HG03280 (cell line): ENCODE data around the gene NADK2.

Experiments
- ATAC-seq: cut with Tn5 transposase; IDR thresholded peaks from one replicate; pipeline ENCODE4 v1.9.1; 2021; ENCODE audit warnings: mild to moderate bottlenecking, moderate library complexity; ENCODE audit not compliant: unreplicated experiment

The NADK2 gene

DNA sequence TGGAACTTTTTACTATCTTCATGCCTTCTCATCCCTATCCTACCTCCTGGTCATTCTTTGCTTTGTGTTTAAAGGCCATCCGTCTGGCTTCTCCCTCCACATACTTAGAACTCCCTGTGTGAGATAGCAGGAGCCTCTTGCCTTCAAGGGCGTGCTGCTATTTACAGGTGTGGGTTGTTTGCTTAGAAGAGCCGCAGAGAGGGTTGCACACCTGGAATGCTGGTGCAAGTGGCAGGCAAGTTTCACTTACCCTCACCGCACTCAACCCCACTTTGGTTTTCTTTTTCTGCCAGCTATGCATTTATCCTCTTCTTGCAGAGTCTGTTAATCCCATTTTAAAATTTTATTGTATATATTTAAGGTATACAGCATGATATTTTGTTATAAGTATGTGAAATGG is 77.3 kb downstream of the NADK2 start:
- ATAC-seq: no peak

DNA sequence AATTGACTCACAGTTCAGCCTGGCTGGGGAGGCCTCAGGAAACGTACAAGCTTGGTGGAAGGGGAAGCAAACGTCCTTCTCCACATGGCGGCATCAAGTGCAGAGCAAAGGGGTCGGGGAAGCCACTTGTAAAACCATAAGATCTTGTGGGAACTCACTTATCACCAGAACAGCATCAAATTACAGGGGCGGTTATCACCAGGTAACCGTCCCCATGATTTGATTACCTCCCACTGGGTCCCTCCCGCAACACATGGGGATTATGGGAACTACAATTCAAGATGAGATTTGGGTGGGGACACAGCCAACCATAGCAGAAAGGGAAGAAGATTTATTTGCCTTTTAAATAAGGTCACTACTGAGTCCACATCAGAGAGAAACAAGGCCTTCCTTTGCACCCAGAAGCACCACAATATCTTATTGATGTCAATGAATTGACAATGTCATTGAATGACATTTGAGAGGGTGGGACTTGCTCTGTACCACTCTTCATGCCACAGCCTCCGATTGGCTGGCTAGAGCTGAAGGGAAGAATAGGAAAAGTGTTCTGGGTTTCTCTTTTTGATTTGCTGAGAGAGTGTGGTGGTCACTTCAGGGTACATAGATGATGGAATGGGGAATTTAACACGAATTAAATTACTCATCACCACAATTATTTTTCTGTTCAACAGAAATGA is 78.8 kb downstream of the NADK2 start:
- ATAC-seq: no peak

DNA sequence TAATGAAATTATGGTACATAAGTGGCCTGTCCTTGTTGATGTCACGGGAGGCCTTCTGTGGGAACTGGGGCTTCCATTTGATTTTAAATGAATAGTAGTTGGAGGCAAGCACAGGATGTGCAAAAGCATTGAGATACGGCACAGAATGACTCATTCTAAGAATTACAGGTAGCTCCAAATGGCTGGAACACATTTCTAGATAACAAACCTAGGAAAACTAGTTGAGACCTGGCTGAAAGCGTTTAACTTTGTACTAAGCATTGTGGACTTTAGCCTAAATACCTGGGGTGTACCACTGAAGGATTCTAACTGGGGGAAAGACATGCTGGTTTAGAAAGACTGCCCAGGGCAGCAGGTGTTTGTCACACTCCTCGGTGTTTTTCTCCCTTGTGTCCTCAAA is 80.4 kb downstream of the NADK2 start:
- no peak for ATAC-seq

DNA sequence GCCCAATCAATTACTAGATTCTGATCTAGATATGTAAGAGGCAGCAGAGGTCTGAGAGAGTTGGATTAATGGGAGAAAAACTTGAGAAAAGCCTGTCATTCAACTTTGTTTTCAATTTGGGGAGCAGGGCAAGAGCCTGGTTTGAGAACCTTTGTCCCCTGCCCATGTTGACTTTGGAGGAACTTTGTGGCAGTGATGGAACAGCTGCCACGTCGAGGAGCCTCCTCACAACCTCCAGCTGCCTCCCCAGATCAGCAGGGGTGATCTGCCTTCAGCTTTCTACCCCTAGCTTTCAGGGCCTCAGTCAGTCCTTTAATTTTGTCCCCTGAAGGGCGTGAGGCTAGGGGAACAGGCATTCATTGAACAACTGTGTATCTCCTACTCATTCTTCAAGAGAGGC is 81.1 kb downstream of the NADK2 start:
- ATAC-seq: no peak

DNA sequence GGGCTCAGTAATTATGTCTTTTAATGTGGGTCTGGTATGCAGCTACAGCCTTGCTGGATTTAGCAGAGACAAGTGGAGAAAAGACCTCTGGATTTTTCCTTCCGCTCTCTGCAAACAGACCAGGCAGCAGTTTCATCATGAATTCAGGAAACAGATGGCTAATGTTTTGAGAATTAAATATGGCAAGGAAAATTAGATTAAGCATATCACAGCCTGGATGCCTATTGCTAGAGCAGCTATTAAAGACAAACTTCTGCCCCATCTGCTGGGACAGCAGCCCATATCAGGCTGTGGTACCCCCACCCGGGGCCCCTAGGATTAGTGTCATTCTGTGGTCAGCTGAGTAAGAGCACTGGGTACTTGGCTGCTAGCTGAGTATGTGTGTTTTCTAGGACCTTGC is 83.6 kb downstream of the NADK2 start:
- no peak for ATAC-seq

DNA sequence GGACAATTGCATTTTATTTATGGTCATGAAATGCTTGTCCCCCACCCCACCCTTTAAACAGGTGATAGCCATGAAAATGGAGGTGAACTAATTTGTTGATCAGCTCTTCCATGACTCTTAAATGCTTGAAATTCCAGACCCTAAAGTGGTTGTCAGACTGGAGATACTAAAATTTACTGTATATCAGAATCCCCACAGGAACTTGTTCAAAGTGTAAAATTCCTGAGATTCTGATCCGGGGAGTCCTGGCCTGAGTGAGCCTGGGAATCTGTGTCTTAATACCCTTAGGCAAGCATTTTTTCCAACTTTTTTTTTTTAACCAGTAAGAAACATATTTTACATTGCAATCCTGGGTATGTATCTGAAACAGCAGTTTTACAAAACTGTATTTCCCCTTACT is 85.1 kb downstream of the NADK2 start:
- ATAC-seq: no peak

DNA sequence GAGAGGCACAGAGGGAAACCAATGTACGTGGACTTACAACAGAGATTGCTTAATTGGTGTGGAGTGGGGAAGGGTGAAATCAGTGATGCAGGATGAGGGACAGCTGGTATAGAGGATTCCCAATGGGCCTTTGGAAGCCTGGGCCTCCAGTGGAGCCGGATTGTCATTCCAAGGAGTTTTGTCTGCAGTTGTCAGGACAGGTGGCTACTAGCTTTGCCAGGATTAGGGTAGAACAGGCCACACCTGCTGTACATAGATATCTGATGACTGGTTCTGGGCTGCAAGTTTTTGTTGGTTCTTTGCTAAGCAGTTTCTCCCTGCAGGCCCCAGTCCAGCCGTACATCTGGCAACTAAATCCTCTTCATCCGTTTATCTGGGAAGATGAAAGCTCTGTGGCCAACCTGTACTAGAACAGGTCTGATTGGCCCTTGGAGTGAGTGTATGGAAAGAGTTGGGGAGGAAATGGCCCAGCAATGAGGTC is 85.6 kb downstream of the NADK2 start:
- ATAC-seq: no peak

DNA sequence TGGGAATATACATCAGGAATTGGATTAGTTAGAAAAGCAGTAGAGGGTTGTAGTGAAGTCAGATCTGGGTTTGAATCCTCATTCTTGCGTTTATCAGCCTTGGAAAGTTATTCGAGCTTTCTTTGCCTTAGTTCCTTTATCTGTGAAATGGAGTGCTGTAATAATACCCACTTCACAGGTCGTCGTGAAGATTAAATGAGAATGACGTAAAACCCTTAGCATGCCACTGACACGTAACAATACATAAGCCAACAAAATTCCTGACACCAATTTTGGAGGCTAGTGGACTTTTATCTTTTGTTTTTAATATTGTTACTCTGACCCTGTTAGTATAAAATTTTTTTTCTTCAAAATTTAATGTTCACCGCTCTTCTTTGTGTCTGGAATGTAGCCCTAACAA is 86.4 kb downstream of the NADK2 start:
- no peak for ATAC-seq

DNA sequence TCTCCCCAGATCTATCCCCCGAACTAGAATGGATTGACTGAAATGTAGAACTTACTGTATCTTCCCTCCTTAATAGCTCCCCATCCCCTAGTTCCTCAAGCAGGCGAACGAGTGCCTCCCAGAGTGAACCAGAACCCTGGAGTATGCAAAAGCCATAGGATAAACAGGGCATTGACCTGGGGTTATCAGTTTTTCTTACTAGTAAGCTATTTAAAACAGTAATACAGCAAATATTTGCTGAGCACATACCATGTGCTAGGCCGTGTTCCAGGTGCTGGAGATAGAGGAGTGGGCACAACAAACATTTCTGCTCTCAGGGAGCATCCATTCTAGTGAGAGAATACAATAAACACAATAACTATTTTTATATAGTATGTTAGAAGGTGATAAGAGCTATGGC is 88.0 kb downstream of the NADK2 start:
- ATAC-seq: no peak

DNA sequence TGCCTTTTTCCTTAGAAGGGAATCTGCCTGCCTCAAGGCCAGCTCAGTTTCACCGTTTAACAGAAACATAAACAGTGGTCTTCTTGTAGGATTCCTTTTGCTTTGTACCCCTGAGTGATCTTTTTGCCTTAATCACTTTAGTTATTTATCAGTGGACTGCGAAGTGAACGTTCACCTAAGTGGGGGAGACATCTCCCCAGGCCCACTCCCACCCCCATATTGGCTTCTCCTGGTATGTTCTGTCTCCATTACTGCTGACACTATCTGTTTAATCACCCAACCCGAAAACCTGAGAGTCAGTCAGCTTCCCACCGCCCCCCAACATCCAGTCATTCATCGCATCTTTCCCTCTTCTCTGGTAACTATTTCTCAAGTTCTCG is 88.4 kb downstream of the NADK2 start:
- ATAC-seq: no peak

DNA sequence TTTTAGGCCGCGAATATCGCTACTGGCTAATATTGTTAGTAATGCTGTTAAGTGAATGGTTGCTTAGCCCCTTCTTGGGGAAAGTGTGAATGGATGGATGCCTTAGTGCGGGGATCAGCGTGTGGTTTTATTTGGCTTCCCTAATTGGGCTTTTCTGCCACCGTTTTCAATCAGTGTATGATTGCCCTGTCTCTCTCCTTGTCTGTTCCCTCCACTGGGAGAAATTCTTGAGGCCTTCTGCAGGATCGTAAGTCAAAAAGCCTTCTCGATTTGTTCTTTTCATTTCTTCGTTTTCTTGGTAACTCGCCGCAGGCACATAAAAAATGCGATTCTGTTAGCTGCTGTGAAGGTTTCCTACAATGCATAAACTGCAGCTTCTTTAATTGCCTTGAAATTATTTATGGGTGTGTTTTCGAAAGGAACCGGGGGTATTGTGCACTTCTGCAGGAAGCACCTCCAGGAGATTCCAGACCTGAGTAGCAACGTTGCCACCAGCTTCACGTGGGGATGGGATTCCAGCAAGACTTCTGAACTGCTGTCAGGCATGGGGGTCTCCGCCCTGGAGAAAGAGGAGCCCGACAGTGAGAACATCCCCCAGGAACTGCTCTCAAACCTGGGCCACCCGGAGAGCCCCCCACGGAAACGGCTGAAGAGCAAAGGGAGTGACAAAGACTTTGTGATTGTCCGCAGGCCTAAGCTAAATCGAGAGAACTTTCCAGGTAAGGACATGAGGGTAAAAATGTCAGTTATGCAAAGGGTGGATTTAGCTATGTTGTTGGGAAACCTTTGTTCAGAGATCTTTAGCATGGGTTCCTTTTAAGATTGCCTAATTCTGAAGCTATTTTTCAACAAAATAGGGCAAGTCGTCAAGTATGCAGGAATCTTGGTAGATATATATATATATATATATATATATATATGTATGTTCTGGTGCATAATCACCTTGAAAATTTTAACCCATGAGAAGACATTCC is 89.1 kb downstream of the NADK2 start:
- no peak for ATAC-seq

DNA sequence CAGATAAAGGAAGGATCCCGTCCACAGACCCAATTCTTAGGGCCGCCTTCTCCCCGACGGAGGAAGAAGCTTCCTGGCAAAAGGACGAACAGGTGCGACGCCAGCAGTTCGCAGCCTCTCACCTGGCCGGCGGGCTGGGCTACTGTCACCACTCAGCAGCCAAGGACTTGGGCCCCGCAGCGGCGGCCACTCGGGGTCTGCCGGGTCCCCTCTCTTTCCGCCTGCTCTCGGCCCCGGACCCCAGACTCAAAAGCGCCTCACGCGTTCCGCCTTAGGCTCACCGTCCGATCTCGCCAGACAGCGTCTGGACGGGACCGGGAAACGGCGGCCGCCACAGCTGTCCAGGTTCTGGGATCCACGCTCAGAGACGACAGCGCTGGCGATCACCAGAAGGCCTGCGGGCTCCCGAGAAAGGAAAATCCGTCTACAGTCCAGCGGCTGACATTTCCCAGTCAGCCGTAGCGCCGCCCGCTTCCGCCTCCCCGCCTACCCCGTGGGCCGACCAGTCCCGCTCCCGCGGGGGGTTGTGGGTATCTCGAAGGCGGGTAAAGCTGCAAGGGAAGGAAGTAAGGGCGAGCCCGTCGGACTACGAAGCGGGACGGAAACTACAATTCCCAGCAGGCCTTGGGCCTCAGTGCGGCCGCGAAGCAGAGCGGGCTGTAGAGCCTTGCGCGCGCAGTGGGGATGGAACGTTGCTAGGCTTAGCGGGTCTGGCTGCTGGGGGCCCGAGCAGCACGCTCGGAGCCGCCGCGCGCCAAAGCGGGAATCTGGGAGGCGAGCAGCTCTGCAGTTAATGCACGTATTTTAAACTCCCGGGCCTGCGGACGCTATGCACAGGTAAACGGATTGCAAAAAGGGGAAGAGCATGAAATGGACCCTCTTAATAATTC is 90.0 kb downstream of the NADK2 start, which contains the start of the genes LMBRD2 and SKP2:
Gene LMBRD2 (minus strand): TSS at position 454 of the 890 bp plus-strand sequence. CDS start 8,538 bp downstream, outside the sequence.
Gene SKP2 (plus strand): TSS at position 678 of the 890 bp plus-strand sequence. CDS start 152 bp downstream, at position 830.
- ATAC-seq: peak; percentile 98

DNA sequence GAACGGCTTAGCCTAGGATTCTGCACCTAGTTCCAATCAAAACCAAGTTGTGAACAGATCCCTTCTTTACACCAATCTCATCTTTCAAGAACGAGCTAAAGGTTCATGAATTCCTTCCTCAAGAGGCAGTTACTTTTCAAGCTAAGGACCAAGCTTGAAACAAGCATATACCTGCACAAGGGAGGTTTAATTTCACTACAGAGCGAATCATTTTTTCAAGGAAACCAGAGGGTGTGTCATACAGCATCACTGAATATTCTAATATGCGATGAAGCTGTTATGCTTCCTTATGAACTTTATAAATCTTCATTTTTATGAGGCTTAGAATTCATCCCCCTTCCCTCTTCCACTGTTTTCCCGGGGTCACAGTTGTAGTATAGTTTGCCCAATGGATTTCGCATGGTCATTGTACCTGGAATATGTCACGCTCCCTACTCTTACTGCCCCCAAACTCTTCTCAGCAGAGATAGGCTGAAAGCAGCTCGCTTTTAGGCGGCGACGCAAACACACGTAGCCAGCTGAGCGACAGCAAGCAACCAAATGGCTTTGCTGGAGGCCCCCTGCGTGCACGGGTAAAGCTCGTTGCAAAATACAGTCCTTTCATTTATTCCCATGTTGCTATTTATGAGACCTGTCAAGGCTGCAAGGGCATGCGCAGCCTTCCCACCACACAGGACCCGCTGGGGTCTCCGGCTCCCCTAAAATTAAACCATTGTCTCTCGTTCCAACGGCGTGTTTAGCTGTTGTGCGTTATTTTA is 90.9 kb downstream of the NADK2 start:
- ATAC-seq: peak; percentile 32

DNA sequence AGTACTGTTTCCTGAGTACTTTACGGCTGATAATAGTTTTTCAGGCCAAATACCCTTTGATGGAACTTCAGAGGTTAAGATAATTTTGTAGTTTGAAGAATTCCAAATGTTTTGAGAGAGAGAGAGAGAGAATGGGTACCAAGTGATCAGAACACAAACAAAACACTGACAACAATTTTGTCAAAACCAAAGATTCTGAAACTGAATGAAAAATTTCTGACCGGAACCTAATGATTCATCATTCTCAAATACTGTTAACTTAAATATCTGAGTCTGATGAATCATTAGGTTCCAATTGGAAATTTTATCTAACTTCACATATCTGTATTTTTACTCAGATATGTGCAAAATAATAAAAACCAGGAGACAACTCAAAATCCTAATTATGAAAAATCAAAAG is 94.0 kb downstream of the NADK2 start:
- ATAC-seq: no peak

DNA sequence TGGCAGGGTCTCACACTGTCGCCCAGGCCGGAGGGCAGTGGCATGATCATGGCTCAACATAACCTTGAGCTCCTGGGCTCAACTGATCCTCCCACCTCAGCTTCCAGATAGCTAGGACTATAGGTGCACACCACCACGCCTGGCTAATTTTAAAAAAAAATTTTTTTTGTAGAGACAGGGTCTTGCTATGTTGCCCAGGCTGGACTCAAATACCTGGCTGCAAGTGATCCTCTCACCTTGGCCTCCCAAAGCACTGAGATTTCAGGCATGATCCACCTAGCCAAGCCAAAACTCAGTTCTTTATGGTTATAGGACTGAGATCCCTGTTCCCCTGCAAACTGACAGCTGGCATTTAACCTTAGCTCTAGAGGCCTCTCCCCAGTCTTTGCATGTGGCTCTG is 95.3 kb downstream of the NADK2 start:
- ATAC-seq: no peak

DNA sequence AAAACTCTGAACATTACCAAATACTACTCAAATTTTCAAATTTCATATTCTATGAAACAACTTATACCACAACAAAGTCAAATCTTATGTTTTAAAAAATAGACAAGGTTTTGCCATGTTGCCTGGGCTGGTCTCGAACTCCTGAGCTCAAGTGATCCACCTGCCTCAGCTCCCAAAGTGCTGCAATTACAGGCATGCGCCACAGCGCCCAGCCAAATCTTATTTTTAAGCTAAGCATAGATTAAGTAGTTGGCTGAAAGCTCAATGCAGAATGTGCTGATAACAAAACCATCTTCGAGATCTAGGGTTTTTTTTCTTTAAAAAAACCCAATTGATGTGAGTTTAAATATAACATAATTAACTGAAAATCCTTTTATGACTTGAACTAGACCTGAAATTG is 96.4 kb downstream of the NADK2 start:
- no peak for ATAC-seq
